Keratinocyte (primary cell): ENCODE data around the gene KLHL22. TPM values are rescaled to one million over a fixed set of nuclear protein-coding genes. Genes with fewer than 3 reads are reported as not detected.

Experiments used
- DNase-seq: peaks from one replicate; pipeline ENCODE4 v3.0.0-alpha.2; 2011; ENCODE audit warnings: low read depth, missing footprints, low spot score
- FAIRE-seq: peaks from 2 replicates; lab custom pipeline; 2011; peaks lifted over from hg19 to GRCh38; lab: Jason Lieb, UNC
- H2AFZ ChIP-seq: 2 replicates; pipeline ENCODE4 v1.6.0; 2012; ENCODE audit warnings: low read length, control low read depth, inconsistent platforms; ENCODE audit not compliant: control insufficient read depth
- H3K27ac ChIP-seq: 2 replicates; pipeline ENCODE4 v1.5.1; 2011; ENCODE audit warnings: low read length; ENCODE audit not compliant: control insufficient read depth, insufficient read depth
- H3K27me3 ChIP-seq: 3 replicates; pipeline ENCODE4 v1.6.0; 2011; ENCODE audit warnings: low read length; ENCODE audit not compliant: control insufficient read depth, insufficient read depth; ENCODE audit errors: extremely low read depth
- H3K36me3 ChIP-seq, 2 experiments: 2 replicates in 1 of 2; 3 replicates in 1 of 2; pipeline ENCODE4 v1.5.1; 2011; ENCODE audit warnings: low read length in 2 of 2, mild to moderate bottlenecking in 1 of 2; ENCODE audit not compliant: control insufficient read depth in 2 of 2, insufficient read depth in 2 of 2; ENCODE audit errors: extremely low read depth in 1 of 2
- H3K4me1 ChIP-seq: 3 replicates; pipeline ENCODE4 v1.5.1; 2011; ENCODE audit warnings: low read length; ENCODE audit not compliant: control insufficient read depth, insufficient read depth; ENCODE audit errors: extremely low read depth
- H3K4me2 ChIP-seq: 3 replicates; pipeline ENCODE4 v1.6.0; 2011; ENCODE audit warnings: low read depth, low read length; ENCODE audit not compliant: control insufficient read depth, insufficient read depth; ENCODE audit errors: extremely low read depth
- H3K4me3 ChIP-seq, 3 experiments: fragments of 200-600 bp in 1 of 3; sonication (generic) in 1 of 3; 2 replicates in 2 of 3; 3 replicates in 1 of 3; pipeline ENCODE4 v1.5.1; 2011 to 2016; ENCODE audit warnings: low read length in 3 of 3, mild to moderate bottlenecking in 3 of 3, control low read depth in 2 of 3, inconsistent platforms in 1 of 3, low read depth in 1 of 3, mixed read lengths in 1 of 3, mixed run types in 1 of 3, moderate library complexity in 1 of 3; ENCODE audit not compliant: control insufficient read depth in 2 of 3, insufficient read depth in 2 of 3; ENCODE audit errors: extremely low read depth in 1 of 3
- H3K79me2 ChIP-seq: 2 replicates; pipeline ENCODE4 v1.6.0; 2012; ENCODE audit warnings: low read length; ENCODE audit not compliant: control insufficient read depth, insufficient read depth
- H3K9ac ChIP-seq: 3 replicates; pipeline ENCODE4 v1.6.0; 2011; ENCODE audit warnings: low read length; ENCODE audit not compliant: control insufficient read depth, insufficient read depth; ENCODE audit errors: extremely low read depth
- H3K9me1 ChIP-seq: 3 replicates; pipeline ENCODE4 v1.6.0; 2011; ENCODE audit warnings: low read length; ENCODE audit not compliant: control insufficient read depth, insufficient read depth; ENCODE audit errors: extremely low read depth
- H3K9me3 ChIP-seq: 2 replicates; pipeline ENCODE4 v1.5.1; 2012; ENCODE audit warnings: low read depth, low read length; ENCODE audit not compliant: control insufficient read depth
- H4K20me1 ChIP-seq: 3 replicates; pipeline ENCODE4 v1.6.0; 2011; ENCODE audit warnings: low read length; ENCODE audit not compliant: control insufficient read depth, insufficient read depth; ENCODE audit errors: extremely low read depth
- CTCF ChIP-seq, 3 experiments: IDR thresholded peaks in 1 of 3; conservative IDR thresholded peaks in 1 of 3; optimal IDR thresholded peaks in 1 of 3; 2 replicates in 2 of 3; 3 replicates in 1 of 3; pipeline versions ENCODE3 to v1.5.1; 2011; ENCODE audit warnings: low read length in 3 of 3, mild to moderate bottlenecking in 3 of 3, moderate library complexity in 2 of 3, control low read depth in 1 of 3, inconsistent platforms in 1 of 3; ENCODE audit not compliant: insufficient read depth in 2 of 3; ENCODE audit errors: extremely low read depth in 1 of 3
- EZH2 ChIP-seq: IDR thresholded peaks from one replicate; pipeline ENCODE4 v1.6.1; 2012; ENCODE audit warnings: inconsistent platforms, mild to moderate bottlenecking, low read length, moderate library complexity
- dilution Hi-C: fragments of 300-500 bp; cut with MboI; formaldehyde crosslinking; loops from one replicate; pipeline ENCODE4 v1.7.0; 2020; ENCODE audit warnings: low sequenced_read_pairs; ENCODE audit not compliant: extremely low pct_ligation_motif_present
- polyA plus RNA-seq, 5 experiments: library from polyadenylated mRNA; depleted of rRNA in 3 of 5; stranded (reverse) in 3 of 5; stranded (forward) in 1 of 5; unstranded in 1 of 5; fragments of >200 nt; gene quantifications; 1 replicate in 1 of 5; 2 replicates in 3 of 5; 3 replicates in 1 of 5; pipeline versions ENCODE4 v1.2.1 to v1.2.3, GENCODE V29; 2011 to 2012; ENCODE audit warnings: missing spikeins in 2 of 5, low read depth in 1 of 5, low replicate concordance in 1 of 5

The KLHL22 gene
- polyA plus RNA-seq, 1 donor (not counting 4 experiments of a cell fraction or from before 2014, with no cell fraction given), result 9.3 TPM

DNA sequence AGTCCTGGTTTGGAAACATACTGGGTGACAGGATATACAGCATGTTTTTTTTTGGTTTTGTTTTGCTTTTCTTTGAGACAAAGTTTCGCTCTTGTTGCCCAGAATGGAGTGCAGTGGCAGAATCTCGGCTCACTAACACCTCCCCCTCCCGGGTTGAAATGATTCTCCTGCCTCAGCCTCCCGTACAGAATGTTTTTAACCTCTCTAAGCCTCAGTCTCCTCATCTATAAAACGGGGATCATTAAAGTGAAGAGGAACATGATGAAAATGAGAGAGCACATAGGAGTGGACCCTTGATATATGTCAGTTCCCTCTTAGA, 29.9 kb downstream of the KLHL22 start:
- Histone ChIP-seq H3K36me3 (peaks cover 0 to 9% of the 10 kb centered on the region in 2 experiments), H3K4me3 (no peak overlapping the region), H3K9ac (no peak overlapping the region), H3K4me1 (no peaks in the 10 kb centered on the region), H3K27ac (no peak overlapping the region), H2AFZ (no peak overlapping the region), H3K4me2 (no peak overlapping the region), H3K79me2 (no peaks in the 10 kb centered on the region), H3K9me3 (no peaks in the 10 kb centered on the region), H3K9me1 (no peaks in the 10 kb centered on the region), H3K27me3 (no peaks in the 10 kb centered on the region), H4K20me1 (no peaks in the 10 kb centered on the region)
- no peak for TF ChIP-seq CTCF (optimal IDR thresholded peaks at IDR 0.05 in 1 of 3, IDR thresholded peaks at IDR 0.05 in 1 of 3, conservative IDR thresholded peaks at IDR 0.05 in 1 of 3; ENCODE audit: extremely low read depth in 1 of 3, insufficient read depth in 2 of 3, low read length in 3 of 3)
- TF ChIP-seq EZH2, result no peak
- DNase-seq (no peak), FAIRE-seq (no peak)
- dilution Hi-C loops, result no loop called here

DNA sequence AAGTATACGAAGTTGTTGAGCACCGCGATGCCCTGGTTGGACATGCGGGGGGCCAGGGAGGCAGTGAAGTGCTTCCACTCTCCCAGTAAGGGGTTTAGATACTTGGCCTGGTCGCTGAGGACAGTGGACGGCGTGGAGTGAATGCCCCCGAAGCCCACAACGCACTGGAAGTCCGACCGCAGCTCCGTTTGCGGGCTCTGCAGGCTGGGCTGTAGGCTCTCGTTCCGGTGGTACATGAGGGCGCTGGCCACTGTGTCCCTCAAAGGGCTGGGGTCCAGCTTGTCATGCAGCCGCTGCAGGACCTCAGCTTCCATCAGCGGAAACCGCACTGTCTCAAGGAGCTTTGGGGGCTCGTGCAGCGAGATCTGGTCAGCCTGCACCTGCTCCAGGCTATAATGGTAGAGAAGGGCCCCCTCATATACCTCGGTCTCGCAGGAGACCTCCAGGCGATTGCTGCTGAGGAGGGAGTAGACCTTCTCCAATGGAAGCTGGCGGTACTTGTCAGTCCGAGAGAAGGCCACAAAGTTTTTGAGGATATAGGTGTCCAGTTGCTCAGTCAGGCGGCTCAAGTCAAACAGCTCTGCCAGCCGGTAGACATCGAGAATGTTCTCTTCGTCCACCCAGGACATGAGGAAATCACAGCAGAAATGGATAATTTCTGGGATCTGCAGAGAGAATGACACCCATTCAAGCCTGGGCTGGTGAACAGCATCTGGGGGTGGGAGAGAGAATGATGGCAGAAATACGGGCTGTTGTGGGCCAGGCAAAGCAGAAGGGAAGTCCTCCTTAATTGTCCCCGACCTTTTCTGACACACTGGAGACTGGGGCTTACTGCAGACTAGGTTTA, 30.5 kb downstream of the KLHL22 start:
- TF ChIP-seq EZH2, result no peak
- no peak for TF ChIP-seq CTCF (optimal IDR thresholded peaks at IDR 0.05 in 1 of 3, IDR thresholded peaks at IDR 0.05 in 1 of 3, conservative IDR thresholded peaks at IDR 0.05 in 1 of 3; ENCODE audit: extremely low read depth in 1 of 3, insufficient read depth in 2 of 3, low read length in 3 of 3)
- no peak overlapping the region for H2AFZ ChIP-seq
- DNase-seq (no peak), FAIRE-seq (no peak)
- no peaks in the 10 kb centered on the region for H4K20me1 ChIP-seq
- dilution Hi-C loops, result no loop called here
- no peaks in the 10 kb centered on the region for H3K4me1 ChIP-seq
- H3K36me3 ChIP-seq, result peaks cover 0 to 9% of the 10 kb centered on the region in 2 experiments
- H3K79me2 ChIP-seq, result no peaks in the 10 kb centered on the region
- no peaks in the 10 kb centered on the region for H3K27me3 ChIP-seq
- H3K9me3 ChIP-seq, result no peaks in the 10 kb centered on the region
- no peak overlapping the region for H3K4me3 ChIP-seq
- H3K9me1 ChIP-seq, result no peaks in the 10 kb centered on the region
- H3K27ac ChIP-seq, result no peak overlapping the region
- no peak overlapping the region for H3K9ac ChIP-seq
- H3K4me2 ChIP-seq, result no peak overlapping the region
